Uterus (tissue), 2 donors: Measurements from ENCODE around the gene CIAO3.

ENCODE experiments used
- CTCF ChIP-seq, 4 experiments: fragments of 200-600 bp in 2 of 4; fragments of 450-650 bp in 2 of 4; sonication (generic) in 2 of 4; IDR thresholded peaks; one replicate each; pipeline ENCODE4 v1.5.1; 2016 to 2019; ENCODE audit warnings: antibody characterized with exemption in 4 of 4, mild to moderate bottlenecking in 2 of 4, moderate library complexity in 1 of 4
- POLR2A ChIP-seq, 2 donors: fragments of 450-650 bp; IDR thresholded peaks; one replicate each; pipeline ENCODE4 v1.6.1; 2016; ENCODE audit warnings: antibody characterized with exemption in 2 of 2, mild to moderate bottlenecking in 1 of 2, moderate library complexity in 1 of 2

- TF ChIP-seq POLR2A (IDR thresholded peaks at IDR 0.05) (no peak), CTCF (IDR thresholded peaks at IDR 0.05) (no peak)
Observed at GRCh38 chr16:704552-705380, 36.0 kb downstream of the CIAO3 start.
